HepG2 (cell line): Measurements from ENCODE around the gene BCL2L11. TPM values are rescaled to one million over a fixed set of nuclear protein-coding genes. Genes with fewer than 3 reads are reported as not detected.

Experiments
- ATAC-seq: fragments of 200-7000 bp; cut with Tn5 transposase; 3 replicates; pipeline ENCODE4 v1.9.1; 2020; ENCODE audit warnings: mild to moderate bottlenecking, moderate library complexity
- BruUV-seq: library from RNA; stranded (reverse); fragments of 400-500 nt; replicated peaks from 2 replicates; lab custom pipeline; 2021; lab: Mats Ljungman, UMichigan
- CTCF ChIA-PET: fragments of 300-600 bp; formaldehyde crosslinking; extraction: SDS; loops from one replicate; lab custom pipeline; 2021; ENCODE audit warnings: low total read pairs, inconsistent platforms, low intra/inter-chr PET ratio; lab: Yijun Ruan, JAX
- POLR2A ChIA-PET: fragments of 350-600 bp; sonication (Branson Sonifier 250); formaldehyde crosslinking; loops from one replicate; lab custom pipeline; 2020; ENCODE audit warnings: antibody characterized with exemption, inconsistent platforms; lab: Yijun Ruan, JAX
- DNase-seq: peaks from one replicate; pipeline ENCODE4 v3.0.0-alpha.2; 2015; ENCODE audit warnings: low spot score
- FAIRE-seq: peaks from 3 replicates; lab custom pipeline; 2011; peaks lifted over from hg19 to GRCh38; lab: Jason Lieb, UNC
- H2AFZ ChIP-seq: one replicate; pipeline ENCODE4 v1.6.1; 2011; ENCODE audit warnings: low read length, inconsistent platforms
- H3K27ac ChIP-seq: fragments of 300-600 bp; 3 replicates; pipeline ENCODE4 v1.8.0; 2011; ENCODE audit warnings: mixed run types, mild to moderate bottlenecking, mixed read lengths, low read length, inconsistent platforms; ENCODE audit not compliant: insufficient read depth; ENCODE audit errors: extremely low read length
- H3K27me3 ChIP-seq, 2 experiments: fragments of 200-600 bp in 1 of 2; 2 replicates in 1 of 2; 3 replicates in 1 of 2; pipeline versions ENCODE4 v1.6.0 to v1.8.0; 2011; ENCODE audit warnings: low read length in 2 of 2, mild to moderate bottlenecking in 2 of 2, moderate library complexity in 2 of 2, inconsistent platforms in 1 of 2; ENCODE audit not compliant: insufficient read depth in 2 of 2, control insufficient read depth in 1 of 2
- H3K36me3 ChIP-seq, 2 experiments: fragments of 200-600 bp in 1 of 2; replicated peaks in 1 of 2; 2 replicates in 1 of 2; 3 replicates in 1 of 2; pipeline versions ENCODE4 v1.5.1 to v1.8.0; 2011; ENCODE audit warnings: low read length in 2 of 2, inconsistent platforms in 1 of 2; ENCODE audit not compliant: insufficient read depth in 2 of 2, control insufficient read depth in 1 of 2
- H3K4me1 ChIP-seq: 2 replicates; pipeline ENCODE4 v1.5.1; 2012; ENCODE audit warnings: low read length, inconsistent platforms; ENCODE audit not compliant: insufficient read depth
- H3K4me2 ChIP-seq: 2 replicates; pipeline ENCODE4 v1.6.0; 2011; ENCODE audit warnings: low read depth, low read length, inconsistent platforms
- H3K4me3 ChIP-seq, 3 experiments: fragments of 200-600 bp in 1 of 3; sonication (generic), shearing (Covaris generic) in 1 of 3; replicated peaks in 1 of 3; 2 replicates each; pipeline ENCODE4 v1.5.1; 2011 to 2016; ENCODE audit warnings: low read length in 3 of 3, inconsistent platforms in 2 of 3, low read depth in 2 of 3, mild to moderate bottlenecking in 2 of 3, control low read depth in 1 of 3, mixed read lengths in 1 of 3; ENCODE audit not compliant: insufficient read depth in 1 of 3
- H3K79me2 ChIP-seq: one replicate; pipeline ENCODE4 v1.6.1; 2011; ENCODE audit warnings: low read length, inconsistent platforms; ENCODE audit not compliant: insufficient read depth
- H3K9ac ChIP-seq: 2 replicates; pipeline ENCODE4 v1.6.0; 2011; ENCODE audit warnings: mild to moderate bottlenecking, low read depth, low read length, inconsistent platforms; ENCODE audit not compliant: insufficient read depth
- H3K9me3 ChIP-seq: 2 replicates; pipeline ENCODE4 v1.5.1; 2012; ENCODE audit warnings: mild to moderate bottlenecking, low read length
- H4K20me1 ChIP-seq: 2 replicates; pipeline ENCODE4 v1.6.0; 2011; ENCODE audit warnings: inconsistent platforms, mild to moderate bottlenecking, low read length, moderate library complexity; ENCODE audit not compliant: insufficient read depth
- EEA1 ChIP-seq: sonication (generic); formaldehyde crosslinking; IDR thresholded peaks from 2 replicates; pipeline ENCODE4 v1.5.1; 2020; ENCODE audit warnings: mild to moderate bottlenecking, missing genetic modification reagents, borderline replicate concordance
- FIP1L1 ChIP-seq: fragments of 200-400 bp; formaldehyde crosslinking; IDR thresholded peaks from 2 replicates; pipeline ENCODE4 v1.6.1; 2018; ENCODE audit warnings: low read depth, mild to moderate bottlenecking, low read length, moderate library complexity, borderline replicate concordance; ENCODE audit not compliant: insufficient read depth
- JUNB ChIP-seq: sonication (generic); formaldehyde crosslinking; IDR thresholded peaks from 2 replicates; pipeline ENCODE4 v1.8.0; 2022; ENCODE audit warnings: missing genetic modification reagents, mild to moderate bottlenecking, borderline replicate concordance
- KAT7 ChIP-seq: IDR thresholded peaks from 2 replicates; pipeline ENCODE4 v1.6.1; 2018; ENCODE audit warnings: borderline replicate concordance, missing compliant biosample characterization
- KDM6A ChIP-seq: IDR thresholded peaks from 2 replicates; pipeline ENCODE4 v1.6.1; 2016; ENCODE audit warnings: low read depth
- MAFK ChIP-seq, 2 experiments: IDR thresholded peaks in 1 of 2; conservative IDR thresholded peaks in 1 of 2; 2 replicates each; pipeline ENCODE4 v1.6.1; 2011; ENCODE audit warnings: improper control_type of control experiment in 2 of 2, low read length in 2 of 2
- POGK ChIP-seq: sonication (generic); formaldehyde crosslinking; conservative IDR thresholded peaks from 2 replicates; pipeline ENCODE4 v1.8.0; 2022; ENCODE audit warnings: mild to moderate bottlenecking, moderate library complexity, missing genetic modification reagents
- SMAD9 ChIP-seq: sonication (generic); formaldehyde crosslinking; IDR thresholded peaks from 2 replicates; pipeline ENCODE4 v1.5.1; 2020; ENCODE audit warnings: mild to moderate bottlenecking, missing genetic modification reagents
- SOX5 ChIP-seq: IDR thresholded peaks from 2 replicates; pipeline ENCODE4 v1.6.1; 2016; ENCODE audit warnings: borderline replicate concordance
- TAF1 ChIP-seq: sonication (generic); formaldehyde crosslinking; IDR thresholded peaks from 2 replicates; pipeline ENCODE4 v1.4.0; 2020; ENCODE audit warnings: missing genetic modification reagents
- TARDBP ChIP-seq: sonication (generic); formaldehyde crosslinking; IDR thresholded peaks from 2 replicates; pipeline ENCODE4 v1.8.0; 2022; ENCODE audit warnings: mild to moderate bottlenecking, missing genetic modification reagents
- TFAP4 ChIP-seq: sonication (generic); IDR thresholded peaks from 2 replicates; pipeline ENCODE4 v1.6.1; 2016; ENCODE audit warnings: low read depth, borderline replicate concordance
- ZGPAT ChIP-seq: IDR thresholded peaks from 2 replicates; pipeline ENCODE4 v1.6.1; 2016; ENCODE audit warnings: mild to moderate bottlenecking
- ZNF230 ChIP-seq: sonication (generic); formaldehyde crosslinking; IDR thresholded peaks from 2 replicates; pipeline ENCODE4 v1.4.0; 2020; ENCODE audit warnings: mild to moderate bottlenecking, missing genetic modification reagents
- ZNF260 ChIP-seq: sonication (generic); formaldehyde crosslinking; IDR thresholded peaks from 2 replicates; pipeline ENCODE4 v1.4.0; 2020; ENCODE audit warnings: missing genetic modification reagents, low read depth, mild to moderate bottlenecking, borderline replicate concordance
- ZNF552 ChIP-seq: sonication (generic); formaldehyde crosslinking; IDR thresholded peaks from 2 replicates; pipeline ENCODE4 v1.9.0; 2022; ENCODE audit warnings: missing genetic modification reagents, mild to moderate bottlenecking, borderline replicate concordance
- ZNF770 ChIP-seq: sonication (generic); formaldehyde crosslinking; IDR thresholded peaks from 2 replicates; pipeline ENCODE4 v1.5.0; 2020; ENCODE audit warnings: mild to moderate bottlenecking, missing genetic modification reagents
- WGBS: methylation state at CpG from one replicate; pipeline ENCODE4 v1.1.6; 2017; ENCODE audit warnings: low lambda C conversion rate; 5-methylcytosine and 5-hydroxymethylcytosine counted together
- in situ Hi-C: cut with HindIII; loops from 2 replicates; pipeline ENCODE4 v1.10.0; 2017; ENCODE audit warnings: low pct_unique_long_range_greater_than_20kb; ENCODE audit not compliant: extremely low pct_ligation_motif_present
- intact Hi-C: fragments of 100-400 bp; cut with micrococcal nuclease; formaldehyde crosslinking; loops from one replicate; pipeline ENCODE4 v1.10.0; 2022; ENCODE audit not compliant: unreplicated experiment
- polyA plus RNA-seq, 8 experiments: library from polyadenylated mRNA; depleted of rRNA in 3 of 8; stranded (reverse) in 7 of 8; unstranded in 1 of 8; fragments of >200 nt; fragmentation: Illumina TruSeq in 4 of 8; extraction: Trizol in 4 of 8; gene quantifications; 2 replicates each; pipeline versions ENCODE4 v1.2.1 to v1.2.3, GENCODE V29; 2011 to 2016; ENCODE audit warnings: low read depth in 4 of 8, missing spikeins in 1 of 8, mixed read lengths in 1 of 8; ENCODE audit not compliant: insufficient read depth in 1 of 8
- total RNA-seq, 5 experiments: library from RNA; depleted of rRNA; stranded (reverse); fragments of >200 nt; fragmentation: Illumina TruSeq; extraction: Trizol; gene quantifications; 2 replicates each; pipeline ENCODE4 v1.2.3, GENCODE V29; 2016; ENCODE audit warnings: low read depth in 1 of 5

Gene BCL2L11
- total and polyA plus RNA-seq, 2 of the 13 experiments (the other 11 are each of a cell fraction or from before 2014, with no cell fraction given) = 6.1 to 9.7 TPM

GRCh38 chr2:111122631-111123421 lies 2.1 kb downstream of the BCL2L11 start:
- in situ Hi-C loops (no loop called here), intact Hi-C loops (loop anchor here (2.0 to 10.0 kb wide), 2 partner anchors 14 to 452 kb away; no protein-coding TSS in a partner anchor)
- Histone ChIP-seq H2AFZ (no peak overlapping the region), H4K20me1 (0 out of 2 replicates have a peak, but pooled peaks cover 4% of the 10 kb centered on the region), H3K4me2 (peak overlapping the region; percentile 85), H3K4me1 (peaks cover 45% of the 10 kb centered on the region), H3K9me3 (no peaks in the 10 kb centered on the region), H3K4me3 (peak overlapping the region; percentile 86 to 96 (median 93)), H3K27ac (peak overlapping the region; percentile 89), H3K27me3 (no peaks in the 10 kb centered on the region; a peak in 1 of 5 replicates), H3K9ac (peak overlapping the region; percentile 92), H3K36me3 (peaks cover 11 to 38% of the 10 kb centered on the region in 2 experiments), H3K79me2 (peaks cover 57% of the 10 kb centered on the region)
- DNase-seq (peak; percentile 75), ATAC-seq (peak; percentile 37), FAIRE-seq (peak; percentile 71)
- CTCF ChIA-PET = no interaction called here
- POLR2A ChIA-PET = interaction anchor here (1.3 kb wide), 1 partner anchor 10 kb away, joined by 3 read pairs; no protein-coding TSS in a partner anchor
- 1% methylated on average over 45 of the region's 92 CpGs for WGBS
- no TSS peak for BruUV-seq
- TF ChIP-seq POGK (CRISPR knock-in tag) (peak; percentile 76), KDM6A (CRISPR knock-in tag) (no peak), ZNF770 (CRISPR knock-in tag) (no peak), TAF1 (peak; percentile 9; the same call in 1 of the 2 replicates), KAT7 (CRISPR knock-in tag) (peak; percentile 64; the same call in 1 of the 2 replicates), SOX5 (peak; percentile 66), TARDBP (CRISPR knock-in tag) (no peak), FIP1L1 (peak; percentile 30; the same call in 1 of the 2 replicates), ZNF260 (no peak), MAFK (conservative IDR thresholded peaks at IDR 0.05 in 1 of 2, IDR thresholded peaks at IDR 0.05 in 1 of 2; ENCODE audit: low read length in 2 of 2) (peak; percentile 99 to 100), SMAD9 (CRISPR knock-in tag) (peak; percentile 89; the same call in 1 of the 2 replicates), ZNF230 (peak; percentile 81), TFAP4 (no peak), ZGPAT (CRISPR knock-in tag) (no peak; the same call in none of the 2 replicates), EEA1 (peak; percentile 82; the same call in 1 of the 2 replicates), ZNF552 (CRISPR knock-in tag) (no peak), JUNB (no peak)
